H1 (cell line): ENCODE data around the gene ALK. TPM values are rescaled to one million over a fixed set of nuclear protein-coding genes. Genes with fewer than 3 reads are reported as not detected.

Source experiments
- JUND ChIP-seq: IDR thresholded peaks from 2 replicates; pipeline ENCODE4 v1.6.1; 2011; ENCODE audit warnings: mild to moderate bottlenecking, improper control_type of control experiment, low read length
- MAFK ChIP-seq: IDR thresholded peaks from 2 replicates; pipeline ENCODE4 v1.6.1; 2012; ENCODE audit warnings: low read depth, mild to moderate bottlenecking, improper control_type of control experiment, low read length
- SP1 ChIP-seq: IDR thresholded peaks from 2 replicates; pipeline ENCODE4 v1.6.1; 2011; ENCODE audit warnings: low read depth, low read length
- SUZ12 ChIP-seq: fragments of 200-600 bp; sonication (generic); IDR thresholded peaks from 2 replicates; pipeline ENCODE4 v1.6.1; 2012; ENCODE audit warnings: mild to moderate bottlenecking, inconsistent platforms, low read length, moderate library complexity, mixed read lengths
- TAF1 ChIP-seq: IDR thresholded peaks from 2 replicates; pipeline ENCODE4 v1.6.1; 2011; ENCODE audit warnings: mild to moderate bottlenecking, low read depth, low read length
- TBP ChIP-seq: IDR thresholded peaks from 2 replicates; pipeline ENCODE4 v1.6.1; 2011; ENCODE audit warnings: low read depth, low read length, improper control_type of control experiment
- polyA plus RNA-seq, 7 experiments: library from polyadenylated mRNA; depleted of rRNA in 3 of 7; stranded (reverse) in 5 of 7; unstranded in 2 of 7; fragments of >200 nt in 5 of 7; fragments of 200-250 nt in 2 of 7; gene quantifications; 1 replicate in 5 of 7; 2 replicates in 1 of 7; 4 replicates in 1 of 7; pipeline versions ENCODE4 v1.2.1 to v1.2.3, GENCODE V29; 2011 to 2013; ENCODE audit warnings: missing spikeins in 2 of 7, mixed read lengths in 2 of 7
- total RNA-seq: library from RNA; stranded (reverse); fragmentation: NEBNext Ultra II Directional; extraction: Animal tissue kit (Norgen Biotek cat#: 25700); gene quantifications from 2 replicates; pipeline ENCODE4 v1.2.1, GENCODE V29; 2021
- TF ChIP-seq, protein P1 (sequence below): fragments of 300-600 bp; sonication (generic); IDR thresholded peaks from 2 replicates; pipeline ENCODE4 v1.7.1; 2012; ENCODE audit warnings: low read length, moderate library complexity, mild to moderate bottlenecking, inconsistent platforms; ENCODE audit not compliant: insufficient replicate concordance

ALK gene
- total and polyA plus RNA-seq, 2 of the 8 experiments (the other 6 are each of a cell fraction or from before 2014, with no cell fraction given), result 0.02 to 0.09 TPM

DNA sequence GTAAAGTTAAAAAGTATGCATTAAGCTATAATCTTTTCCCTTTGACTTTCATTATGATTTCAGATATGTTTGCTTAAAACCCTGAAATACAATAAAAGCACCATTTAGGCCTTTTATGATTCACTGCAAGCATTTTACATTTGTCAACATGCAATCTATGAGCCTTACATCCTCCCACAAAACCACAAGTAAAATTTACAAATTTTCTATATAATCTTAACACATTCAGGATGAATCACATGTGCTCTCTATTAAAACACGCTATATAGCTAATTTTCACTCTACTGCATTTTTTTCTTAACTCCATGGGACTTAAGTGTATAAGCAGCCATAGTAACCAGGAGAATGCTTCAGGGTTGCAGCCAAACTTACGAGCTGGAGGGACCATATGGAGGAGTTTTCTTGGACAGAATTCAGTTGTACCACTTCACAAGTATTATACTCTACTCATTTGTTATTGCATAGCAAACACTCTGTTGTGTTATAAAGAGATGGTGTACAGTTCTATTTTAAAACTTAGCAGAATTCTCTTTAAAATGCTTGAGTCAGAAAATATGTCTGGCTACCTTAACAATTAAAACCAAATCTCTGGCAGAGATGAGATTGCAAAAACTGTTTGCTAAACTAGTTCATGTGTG, 293.2 kb downstream of the ALK start (continued):
- TF ChIP-seq, protein P1, sequence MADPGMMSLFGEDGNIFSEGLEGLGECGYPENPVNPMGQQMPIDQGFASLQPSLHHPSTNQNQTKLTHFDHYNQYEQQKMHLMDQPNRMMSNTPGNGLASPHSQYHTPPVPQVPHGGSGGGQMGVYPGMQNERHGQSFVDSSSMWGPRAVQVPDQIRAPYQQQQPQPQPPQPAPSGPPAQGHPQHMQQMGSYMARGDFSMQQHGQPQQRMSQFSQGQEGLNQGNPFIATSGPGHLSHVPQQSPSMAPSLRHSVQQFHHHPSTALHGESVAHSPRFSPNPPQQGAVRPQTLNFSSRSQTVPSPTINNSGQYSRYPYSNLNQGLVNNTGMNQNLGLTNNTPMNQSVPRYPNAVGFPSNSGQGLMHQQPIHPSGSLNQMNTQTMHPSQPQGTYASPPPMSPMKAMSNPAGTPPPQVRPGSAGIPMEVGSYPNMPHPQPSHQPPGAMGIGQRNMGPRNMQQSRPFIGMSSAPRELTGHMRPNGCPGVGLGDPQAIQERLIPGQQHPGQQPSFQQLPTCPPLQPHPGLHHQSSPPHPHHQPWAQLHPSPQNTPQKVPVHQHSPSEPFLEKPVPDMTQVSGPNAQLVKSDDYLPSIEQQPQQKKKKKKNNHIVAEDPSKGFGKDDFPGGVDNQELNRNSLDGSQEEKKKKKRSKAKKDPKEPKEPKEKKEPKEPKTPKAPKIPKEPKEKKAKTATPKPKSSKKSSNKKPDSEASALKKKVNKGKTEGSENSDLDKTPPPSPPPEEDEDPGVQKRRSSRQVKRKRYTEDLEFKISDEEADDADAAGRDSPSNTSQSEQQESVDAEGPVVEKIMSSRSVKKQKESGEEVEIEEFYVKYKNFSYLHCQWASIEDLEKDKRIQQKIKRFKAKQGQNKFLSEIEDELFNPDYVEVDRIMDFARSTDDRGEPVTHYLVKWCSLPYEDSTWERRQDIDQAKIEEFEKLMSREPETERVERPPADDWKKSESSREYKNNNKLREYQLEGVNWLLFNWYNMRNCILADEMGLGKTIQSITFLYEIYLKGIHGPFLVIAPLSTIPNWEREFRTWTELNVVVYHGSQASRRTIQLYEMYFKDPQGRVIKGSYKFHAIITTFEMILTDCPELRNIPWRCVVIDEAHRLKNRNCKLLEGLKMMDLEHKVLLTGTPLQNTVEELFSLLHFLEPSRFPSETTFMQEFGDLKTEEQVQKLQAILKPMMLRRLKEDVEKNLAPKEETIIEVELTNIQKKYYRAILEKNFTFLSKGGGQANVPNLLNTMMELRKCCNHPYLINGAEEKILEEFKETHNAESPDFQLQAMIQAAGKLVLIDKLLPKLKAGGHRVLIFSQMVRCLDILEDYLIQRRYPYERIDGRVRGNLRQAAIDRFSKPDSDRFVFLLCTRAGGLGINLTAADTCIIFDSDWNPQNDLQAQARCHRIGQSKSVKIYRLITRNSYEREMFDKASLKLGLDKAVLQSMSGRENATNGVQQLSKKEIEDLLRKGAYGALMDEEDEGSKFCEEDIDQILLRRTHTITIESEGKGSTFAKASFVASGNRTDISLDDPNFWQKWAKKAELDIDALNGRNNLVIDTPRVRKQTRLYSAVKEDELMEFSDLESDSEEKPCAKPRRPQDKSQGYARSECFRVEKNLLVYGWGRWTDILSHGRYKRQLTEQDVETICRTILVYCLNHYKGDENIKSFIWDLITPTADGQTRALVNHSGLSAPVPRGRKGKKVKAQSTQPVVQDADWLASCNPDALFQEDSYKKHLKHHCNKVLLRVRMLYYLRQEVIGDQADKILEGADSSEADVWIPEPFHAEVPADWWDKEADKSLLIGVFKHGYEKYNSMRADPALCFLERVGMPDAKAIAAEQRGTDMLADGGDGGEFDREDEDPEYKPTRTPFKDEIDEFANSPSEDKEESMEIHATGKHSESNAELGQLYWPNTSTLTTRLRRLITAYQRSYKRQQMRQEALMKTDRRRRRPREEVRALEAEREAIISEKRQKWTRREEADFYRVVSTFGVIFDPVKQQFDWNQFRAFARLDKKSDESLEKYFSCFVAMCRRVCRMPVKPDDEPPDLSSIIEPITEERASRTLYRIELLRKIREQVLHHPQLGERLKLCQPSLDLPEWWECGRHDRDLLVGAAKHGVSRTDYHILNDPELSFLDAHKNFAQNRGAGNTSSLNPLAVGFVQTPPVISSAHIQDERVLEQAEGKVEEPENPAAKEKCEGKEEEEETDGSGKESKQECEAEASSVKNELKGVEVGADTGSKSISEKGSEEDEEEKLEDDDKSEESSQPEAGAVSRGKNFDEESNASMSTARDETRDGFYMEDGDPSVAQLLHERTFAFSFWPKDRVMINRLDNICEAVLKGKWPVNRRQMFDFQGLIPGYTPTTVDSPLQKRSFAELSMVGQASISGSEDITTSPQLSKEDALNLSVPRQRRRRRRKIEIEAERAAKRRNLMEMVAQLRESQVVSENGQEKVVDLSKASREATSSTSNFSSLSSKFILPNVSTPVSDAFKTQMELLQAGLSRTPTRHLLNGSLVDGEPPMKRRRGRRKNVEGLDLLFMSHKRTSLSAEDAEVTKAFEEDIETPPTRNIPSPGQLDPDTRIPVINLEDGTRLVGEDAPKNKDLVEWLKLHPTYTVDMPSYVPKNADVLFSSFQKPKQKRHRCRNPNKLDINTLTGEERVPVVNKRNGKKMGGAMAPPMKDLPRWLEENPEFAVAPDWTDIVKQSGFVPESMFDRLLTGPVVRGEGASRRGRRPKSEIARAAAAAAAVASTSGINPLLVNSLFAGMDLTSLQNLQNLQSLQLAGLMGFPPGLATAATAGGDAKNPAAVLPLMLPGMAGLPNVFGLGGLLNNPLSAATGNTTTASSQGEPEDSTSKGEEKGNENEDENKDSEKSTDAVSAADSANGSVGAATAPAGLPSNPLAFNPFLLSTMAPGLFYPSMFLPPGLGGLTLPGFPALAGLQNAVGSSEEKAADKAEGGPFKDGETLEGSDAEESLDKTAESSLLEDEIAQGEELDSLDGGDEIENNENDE, result no peak
- no peak for TF ChIP-seq TAF1
- TF ChIP-seq TBP, result no peak
- TF ChIP-seq SUZ12, result no peak
- no peak for TF ChIP-seq JUND
- TF ChIP-seq SP1, result no peak
- no peak for TF ChIP-seq MAFK
